A549 (cell line): ENCODE measurements around the gene SWSAP1. TPM values are rescaled to one million over a fixed set of nuclear protein-coding genes. Genes with fewer than 3 reads are reported as not detected.

ENCODE experiments used
- ATAC-seq, 2 experiments: fragments of 200-7000 bp in 1 of 2; fragments of >200 bp in 1 of 2; cut with Nextera tagmentation in 1 of 2; cut with Tn5 transposase in 1 of 2; 3 replicates each; pipeline versions ENCODE4 v1.8.0 to v1.9.1; 2018 to 2020; ENCODE audit warnings: mild to moderate bottlenecking in 1 of 2, moderate library complexity in 1 of 2
- CTCF ChIA-PET: fragments of 300-600 bp; sonication (Branson Sonifier 250); formaldehyde crosslinking; extraction: SDS; loops from one replicate; lab custom pipeline; 2021; ENCODE audit warnings: antibody characterized with exemption, inconsistent platforms; lab: Yijun Ruan, JAX
- POLR2A ChIA-PET: fragments of 350-600 bp; formaldehyde crosslinking; extraction: SDS; loops from one replicate; lab custom pipeline; 2021; ENCODE audit warnings: antibody characterized with exemption, inconsistent platforms; lab: Yijun Ruan, JAX
- DNase-seq, 2 experiments: peaks; one replicate each; pipeline versions ENCODE4 v3.0.0 to v3.0.0-alpha.2; 2011 to 2016; ENCODE audit warnings: low read depth in 1 of 2, low spot score in 1 of 2
- FAIRE-seq: peaks from 2 replicates; lab custom pipeline; 2011; peaks lifted over from hg19 to GRCh38; lab: Jason Lieb, UNC
- H3K27ac ChIP-seq, 2 experiments: fragments of >200 bp; sonication (Bioruptor Twin); formaldehyde crosslinking; 3 replicates each; pipeline ENCODE4 v1.5.1; 2016 to 2017
- H3K4me1 ChIP-seq: fragments of >200 bp; sonication (Bioruptor Twin); formaldehyde crosslinking; 3 replicates; pipeline ENCODE4 v1.6.1; 2016
- H3K4me2 ChIP-seq: fragments of >200 bp; sonication (Bioruptor Twin); formaldehyde crosslinking; 3 replicates; pipeline ENCODE4 v1.6.1; 2016
- H3K4me3 ChIP-seq: fragments of >200 bp; sonication (Bioruptor Twin); formaldehyde crosslinking; 3 replicates; pipeline ENCODE4 v1.5.1; 2016
- H3K9me3 ChIP-seq: fragments of >200 bp; sonication (Bioruptor Twin); formaldehyde crosslinking; 3 replicates; pipeline ENCODE4 v1.6.1; 2016
- CBX8 ChIP-seq: fragments of 200-600 bp; sonication (generic); IDR thresholded peaks from 2 replicates; pipeline ENCODE4 v1.6.1; 2016
- CHD4 ChIP-seq: fragments of 200-600 bp; sonication (generic); IDR thresholded peaks from 2 replicates; pipeline ENCODE4 v1.6.1; 2016; ENCODE audit warnings: antibody characterized with exemption, mild to moderate bottlenecking, borderline replicate concordance
- EHF ChIP-seq: fragments of 250-450 bp; sonication (Bioruptor Pico); IDR thresholded peaks from 2 replicates; pipeline ENCODE4 v1.5.0; 2020; ENCODE audit warnings: mild to moderate bottlenecking
- EHMT2 ChIP-seq: fragments of 200-600 bp; sonication (generic); IDR thresholded peaks from 2 replicates; pipeline ENCODE4 v1.6.1; 2016; ENCODE audit warnings: antibody characterized with exemption, low read depth, mild to moderate bottlenecking, moderate library complexity
- GATA3 ChIP-seq: IDR thresholded peaks from 2 replicates; pipeline ENCODE4 v1.6.1; 2012; ENCODE audit warnings: borderline replicate concordance
- HMGXB4 ChIP-seq: fragments of 250-450 bp; sonication (Bioruptor Pico); IDR thresholded peaks from 2 replicates; pipeline ENCODE4 v1.5.0; 2021; ENCODE audit warnings: mild to moderate bottlenecking, moderate library complexity, borderline replicate concordance
- HOXB13 ChIP-seq: fragments of 250-450 bp; sonication (Bioruptor Pico); IDR thresholded peaks from 2 replicates; pipeline ENCODE4 v1.5.0; 2020; ENCODE audit warnings: low read depth, mild to moderate bottlenecking, moderate library complexity
- MAFK ChIP-seq: fragments of 450-650 bp; IDR thresholded peaks from 2 replicates; pipeline ENCODE4 v1.6.1; 2014; ENCODE audit not compliant: partially characterized antibody
- MAX ChIP-seq: IDR thresholded peaks from 2 replicates; pipeline ENCODE4 v1.6.1; 2012
- NR3C1 ChIP-seq: fragments of >200 bp; sonication (Bioruptor Twin); formaldehyde crosslinking; IDR thresholded peaks from 3 replicates; pipeline ENCODE4 v1.6.1; 2017
- POLR2A ChIP-seq: IDR thresholded peaks from 2 replicates; pipeline ENCODE4 v1.6.1; 2012; ENCODE audit warnings: mild to moderate bottlenecking, low read length
- POLR2AphosphoS2 ChIP-seq: conservative IDR thresholded peaks from 2 replicates; pipeline ENCODE4 v1.6.1; 2012; ENCODE audit warnings: low read length, improper control_type of control experiment, inconsistent platforms
- RAD21 ChIP-seq, 2 experiments: fragments of >200 bp in 1 of 2; sonication (Bioruptor Twin) in 1 of 2; formaldehyde crosslinking in 1 of 2; IDR thresholded peaks in 1 of 2; conservative IDR thresholded peaks in 1 of 2; 2 replicates in 1 of 2; 3 replicates in 1 of 2; pipeline ENCODE4 v1.6.1; 2012 to 2018; ENCODE audit warnings: inconsistent platforms in 1 of 2
- RARB ChIP-seq: fragments of 250-450 bp; sonication (Bioruptor Pico); IDR thresholded peaks from 2 replicates; pipeline ENCODE4 v1.8.0; 2021; ENCODE audit warnings: mild to moderate bottlenecking, moderate library complexity
- SREBF2 ChIP-seq: fragments of 450-650 bp; IDR thresholded peaks from 2 replicates; pipeline ENCODE4 v1.6.1; 2014; ENCODE audit warnings: mild to moderate bottlenecking, moderate library complexity
- ZFP36 ChIP-seq: fragments of 450-650 bp; IDR thresholded peaks from 2 replicates; pipeline ENCODE4 v1.6.1; 2014; ENCODE audit warnings: borderline replicate concordance; ENCODE audit not compliant: partially characterized antibody
- ZSCAN20 ChIP-seq: fragments of 250-450 bp; sonication (Bioruptor Pico); IDR thresholded peaks from 2 replicates; pipeline ENCODE4 v1.8.0; 2022; ENCODE audit warnings: mild to moderate bottlenecking, moderate library complexity
- WGBS: methylation state at CpG from one replicate; pipeline ENCODE4 v1.1.6; 2017; ENCODE audit errors: missing lambda C conversion rate; 5-methylcytosine and 5-hydroxymethylcytosine counted together
- polyA plus RNA-seq, 4 experiments: library from polyadenylated mRNA; depleted of rRNA in 3 of 4; stranded (reverse); fragments of >200 nt; fragmentation: RNase III in 1 of 4; extraction: RNeasy Plus Mini Kit Qiagen cat#74134 plus additional on column Dnase treatment in 1 of 4; gene quantifications; 2 replicates in 3 of 4; 3 replicates in 1 of 4; pipeline ENCODE4 v1.2.3, GENCODE V29; 2011 to 2017

The SWSAP1 gene
- polyA plus RNA-seq, 2 of the 4 experiments (the other 2 are of a cell fraction): 1.3 to 1.5 TPM

DNA sequence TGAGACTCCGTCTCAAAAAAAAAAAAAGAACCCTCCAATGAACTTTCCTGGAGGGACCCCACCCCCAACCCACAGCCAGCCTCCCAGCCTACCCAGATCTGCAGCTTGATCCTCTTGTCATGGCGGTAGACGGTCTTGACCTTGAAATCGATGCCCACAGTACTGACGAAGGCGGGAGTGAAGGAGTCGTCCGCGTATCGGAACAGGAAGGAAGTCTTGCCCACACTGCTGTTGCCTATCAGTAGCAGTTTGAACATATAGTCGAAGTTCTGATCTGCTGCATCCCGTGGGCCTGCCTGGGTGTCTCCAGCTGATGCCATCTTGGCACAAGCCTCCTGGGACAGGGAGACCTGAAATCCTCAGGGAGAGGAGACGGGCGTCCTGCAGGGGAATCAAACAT, 37.4 kb upstream of the SWSAP1 start:
- Histone ChIP-seq H3K27ac (no peak overlapping the region), H3K4me3 (no peak overlapping the region), H3K9me3 (no peaks in the 10 kb centered on the region), H3K4me1 (peaks cover 12% of the 10 kb centered on the region), H3K4me2 (no peak overlapping the region)
- no peak for ATAC-seq
- TF ChIP-seq RARB (CRISPR knock-in tag) (no peak), HOXB13 (CRISPR knock-in tag) (no peak), RAD21 (conservative IDR thresholded peaks at IDR 0.05 in 1 of 2, IDR thresholded peaks at IDR 0.05 in 1 of 2) (no peak), SREBF2 (no peak), POLR2AphosphoS2 (no peak), ZFP36 (no peak), NR3C1 (no peak), HMGXB4 (CRISPR knock-in tag) (no peak), EHF (CRISPR knock-in tag) (no peak), MAFK (no peak), GATA3 (no peak), CBX8 (no peak)
- CTCF ChIA-PET: interaction anchor here (0.8 to 5.0 kb wide), 5 partner anchors 43 to 146 kb away, joined by 3 to 31 read pairs (median 3); partner anchors contain the start of genes ODAD3 and PRKCSH
- WGBS: 94% methylated on average over 14 of the region's 14 CpGs
- POLR2A ChIA-PET: interaction anchor here (0.6 kb wide), 1 partner anchor 10 kb away, joined by 4 read pairs; the partner anchor contains the start of gene CCDC159
- DNase-seq: no peak
- FAIRE-seq: no peak

GRCh38 chr19:11338121-11338520, 36.3 kb upstream of the SWSAP1 start:
- H3K4me3 ChIP-seq: no peak overlapping the region
- peaks cover 14% of the 10 kb centered on the region for H3K4me1 ChIP-seq
- no peak for TF ChIP-seq EHMT2
- TF ChIP-seq MAX: no peak
- H3K27ac ChIP-seq: peak overlapping the region in 1 of 2 experiments; percentile 95; a peak in 2 of 6 replicates
- FAIRE-seq (no peak), DNase-seq (no peak), ATAC-seq (no peak)
- POLR2A ChIA-PET: interaction anchor here (2.4 kb wide), 1 partner anchor 37 kb away, joined by 13 read pairs; the partner anchor contains the start of gene SWSAP1
- CTCF ChIA-PET: interaction anchor here (0.8 to 5.0 kb wide), 4 partner anchors 42 to 144 kb away, joined by 3 to 31 read pairs (median 3); partner anchors contain the start of gene TSPAN16
- WGBS: 88% methylated on average over 7 of the region's 7 CpGs
- H3K4me2 ChIP-seq: peak overlapping the region; percentile 85
- H3K9me3 ChIP-seq: no peaks in the 10 kb centered on the region

DNA sequence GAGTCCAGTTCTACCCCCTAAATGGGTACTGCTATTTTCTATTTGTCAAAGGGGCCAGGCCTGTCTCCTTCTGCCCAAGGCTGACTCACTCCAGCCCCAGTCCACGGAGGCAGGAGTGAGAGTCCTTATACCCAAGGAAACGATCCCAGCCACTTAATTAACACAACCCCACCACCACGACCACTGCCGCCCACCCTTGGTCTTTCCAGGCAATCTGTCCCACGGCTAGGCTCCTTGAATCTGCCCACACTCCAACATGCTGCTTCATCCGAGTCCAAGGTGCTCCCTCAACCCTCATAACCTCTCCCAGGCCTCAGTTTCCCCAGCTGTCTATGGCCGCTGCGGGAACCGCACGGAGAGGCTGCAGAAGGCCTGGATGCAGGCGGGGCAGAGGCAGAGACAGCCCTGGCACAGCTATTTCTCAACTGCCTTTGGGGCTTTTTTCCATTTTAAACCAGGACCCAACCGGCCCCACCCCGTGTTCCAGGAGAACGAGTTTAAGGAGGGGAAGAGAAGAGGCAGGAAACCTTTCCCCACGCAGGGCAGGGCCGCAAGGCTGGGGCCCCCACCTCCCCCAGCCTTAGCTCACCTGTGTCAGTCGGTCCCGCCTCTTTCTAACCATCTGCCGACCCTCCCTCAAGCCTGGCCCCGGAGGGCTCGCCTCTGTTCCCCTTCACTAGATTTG, 35.8 kb upstream of the SWSAP1 start:
- FAIRE-seq (no peak), ATAC-seq (peak; percentile 33 to 48; a peak in 4 of 6 replicates), DNase-seq (no peak)
- peak overlapping the region; percentile 91 to 95 for H3K27ac ChIP-seq
- CTCF ChIA-PET: interaction anchor here (5.0 kb wide), 1 partner anchor 43 kb away, joined by 31 read pairs; no protein-coding TSS in a partner anchor
- TF ChIP-seq POLR2A (no peak), ZFP36 (no peak), ZSCAN20 (CRISPR knock-in tag) (no peak), CHD4 (no peak)
- H3K4me2 ChIP-seq: peak overlapping the region; percentile 85
- no peaks in the 10 kb centered on the region for H3K9me3 ChIP-seq
- WGBS: 49% methylated on average over 17 of the region's 21 CpGs
- H3K4me1 ChIP-seq: peaks cover 20% of the 10 kb centered on the region
- H3K4me3 ChIP-seq: peak overlapping the region; percentile 89
- POLR2A ChIA-PET: interaction anchor here (2.4 kb wide), 1 partner anchor 36 kb away, joined by 13 read pairs; the partner anchor contains the start of gene SWSAP1
